Measurements from ENCODE around the gene MPHOSPH9. TPM values are rescaled to one million over a fixed set of nuclear protein-coding genes. Genes with fewer than 3 reads are reported as not detected.

Gene MPHOSPH9
- total RNA-seq, 1 donor: 93.6 TPM

DNA sequence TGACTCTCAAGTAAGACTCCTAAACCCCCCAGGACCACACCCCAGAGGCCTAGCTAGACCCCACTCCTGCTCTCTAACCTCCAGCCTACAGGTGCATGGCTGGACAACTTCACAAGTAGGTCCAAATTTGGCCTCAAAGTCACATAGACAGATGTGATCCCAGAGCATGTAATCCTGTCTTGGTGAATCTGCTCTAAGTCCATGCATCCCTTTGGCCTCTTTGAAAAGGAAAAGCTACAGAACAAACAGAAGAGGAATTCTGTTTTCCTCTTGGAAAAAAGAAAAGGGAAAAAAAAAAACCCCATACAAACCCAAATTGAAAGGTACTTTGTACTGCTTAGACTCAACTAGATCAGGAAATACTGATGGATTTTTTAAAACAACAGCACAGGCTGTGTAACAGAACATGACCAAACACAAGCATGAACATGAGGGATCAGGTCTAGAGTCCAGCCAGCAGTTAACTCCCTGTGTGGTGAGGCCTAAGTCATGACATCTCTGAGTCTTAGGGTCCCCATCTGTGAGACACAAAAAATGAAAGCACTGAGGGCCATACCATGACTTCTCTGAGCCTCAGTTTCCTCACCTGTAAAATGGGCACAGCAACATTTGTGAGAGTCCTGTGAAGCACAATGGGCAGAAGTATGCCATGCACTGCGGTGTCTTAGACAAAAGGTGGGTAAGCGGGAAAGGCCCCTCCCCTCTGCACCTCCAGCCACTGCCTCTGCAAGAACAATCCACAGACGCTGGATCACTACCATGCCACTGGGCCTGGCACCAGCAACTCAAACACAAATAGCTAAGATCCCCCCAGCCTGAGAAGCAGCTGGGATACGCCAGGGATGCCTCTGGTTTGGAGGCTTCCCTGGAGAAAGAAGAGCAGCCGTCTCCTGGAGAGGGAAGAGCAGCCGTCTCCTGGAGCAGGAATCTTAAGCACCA is 92.0 kb downstream of the MPHOSPH9 start:
- Histone ChIP-seq H3K4me3 (ENCODE audit: low read length) (no peak overlapping the region), H3K9me3 (ENCODE audit: low read depth, low read length) (no peaks in the 10 kb centered on the region), H3K4me1 (ENCODE audit: insufficient read depth, low read length) (peaks cover 20% of the 10 kb centered on the region), H3K27me3 (ENCODE audit: insufficient read depth, low read length) (no peaks in the 10 kb centered on the region)

DNA sequence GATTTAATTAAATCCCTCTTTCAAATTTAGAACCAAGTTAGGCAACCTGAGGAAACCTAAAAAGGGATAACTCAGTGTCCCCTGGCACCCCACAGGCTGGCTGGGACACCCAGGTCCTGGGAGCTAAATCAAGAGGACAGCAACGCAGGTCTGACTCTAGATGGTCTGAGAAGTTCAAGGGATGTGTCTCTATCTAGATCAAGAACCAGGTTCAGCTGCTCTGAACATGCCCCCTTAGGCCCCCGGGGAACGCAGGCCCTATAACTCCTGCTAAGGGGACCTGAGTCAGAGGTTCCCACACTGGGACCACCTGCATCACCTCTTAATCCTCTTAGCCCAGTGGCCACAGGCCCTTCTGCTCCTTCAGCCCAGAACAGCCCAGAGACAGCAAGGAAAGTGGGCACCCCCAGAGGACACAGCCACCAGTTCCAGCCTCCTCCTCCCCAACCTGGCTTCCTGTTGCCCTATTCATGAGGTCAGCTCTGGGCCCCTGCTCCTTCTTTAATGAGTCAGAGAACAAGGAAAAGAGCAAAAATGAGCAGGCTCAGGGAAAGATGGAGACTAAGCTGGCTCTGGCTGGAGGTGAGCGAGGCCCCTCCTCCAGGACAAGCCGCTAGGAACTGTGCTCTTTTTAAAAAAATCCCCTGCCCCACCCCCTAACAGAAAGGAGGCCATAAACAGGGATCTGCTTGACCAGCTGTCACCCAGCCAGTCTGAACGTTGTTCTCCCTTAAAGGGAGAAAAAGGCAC is 92.8 kb downstream of the MPHOSPH9 start:
- Histone ChIP-seq H3K4me1 (ENCODE audit: insufficient read depth, low read length) (peaks cover 20% of the 10 kb centered on the region), H3K9me3 (ENCODE audit: low read depth, low read length) (no peaks in the 10 kb centered on the region), H3K27me3 (ENCODE audit: insufficient read depth, low read length) (no peaks in the 10 kb centered on the region), H3K4me3 (ENCODE audit: low read length) (no peak overlapping the region)

DNA sequence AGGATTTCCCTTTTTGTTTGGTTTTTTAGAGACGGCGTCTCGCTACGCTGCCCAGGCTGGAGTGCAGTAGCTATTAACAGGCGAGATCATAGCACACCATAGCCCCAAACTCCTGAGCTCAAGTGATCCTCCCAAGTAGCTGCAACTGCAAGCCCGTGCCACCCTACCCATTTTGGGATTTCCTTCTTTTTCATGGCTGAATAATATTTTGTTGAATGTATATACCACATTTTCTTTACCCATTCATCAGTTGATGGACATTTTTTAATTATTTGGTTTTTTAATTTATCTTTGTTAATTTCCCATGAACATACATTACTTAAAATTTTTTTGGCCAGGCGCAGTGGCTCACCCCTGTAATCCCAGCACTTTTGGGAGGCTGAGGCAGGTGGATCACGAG is 97.3 kb downstream of the MPHOSPH9 start:
- H3K27me3 ChIP-seq (ENCODE audit: insufficient read depth, low read length): no peaks in the 10 kb centered on the region
- H3K9me3 ChIP-seq (ENCODE audit: low read depth, low read length): no peaks in the 10 kb centered on the region
- H3K4me3 ChIP-seq (ENCODE audit: low read length): no peak overlapping the region
- H3K4me1 ChIP-seq (ENCODE audit: insufficient read depth, low read length): peaks cover 24% of the 10 kb centered on the region

DNA sequence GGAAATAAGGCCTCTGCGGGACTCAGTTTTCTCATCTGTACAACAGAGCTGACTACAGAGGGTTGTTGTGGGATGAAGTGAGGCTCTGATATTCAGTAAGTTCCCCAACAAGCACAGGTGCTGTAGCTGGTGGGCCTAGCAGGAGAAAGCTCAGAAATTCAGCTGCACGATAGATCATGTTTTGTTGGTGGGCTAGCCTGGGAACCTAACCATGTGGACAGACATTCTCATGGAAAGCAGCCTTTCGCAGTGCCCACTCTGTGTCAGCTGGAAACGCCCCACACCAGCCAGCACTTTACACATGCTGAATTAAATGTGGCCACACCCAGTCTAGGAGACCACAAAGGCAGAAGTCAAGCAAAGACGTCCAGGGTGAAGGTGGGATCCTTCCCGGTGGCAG is 98.1 kb downstream of the MPHOSPH9 start:
- Histone ChIP-seq H3K27me3 (ENCODE audit: insufficient read depth, low read length) (no peaks in the 10 kb centered on the region), H3K4me1 (ENCODE audit: insufficient read depth, low read length) (peaks cover 17% of the 10 kb centered on the region), H3K4me3 (ENCODE audit: low read length) (no peak overlapping the region), H3K9me3 (ENCODE audit: low read depth, low read length) (no peaks in the 10 kb centered on the region)

DNA sequence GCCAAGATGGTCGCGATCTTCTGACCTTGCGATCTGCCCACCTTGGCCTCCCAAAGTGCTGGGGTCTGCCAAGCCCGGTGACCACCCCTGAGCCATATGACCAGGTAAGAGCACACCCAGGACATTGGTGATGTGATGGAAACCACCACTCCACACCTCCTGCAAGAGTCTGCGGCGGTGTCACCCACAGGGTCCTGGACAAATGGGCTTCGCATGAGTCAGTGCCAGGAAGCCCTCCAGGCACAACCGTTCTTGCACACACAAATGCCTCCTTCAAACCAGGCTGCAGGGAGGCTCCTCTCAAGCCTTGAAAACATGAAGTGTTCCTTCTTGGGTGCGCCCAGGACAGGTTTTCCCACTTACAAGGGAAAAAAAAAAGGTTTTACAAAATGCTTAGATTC is 98.7 kb downstream of the MPHOSPH9 start:
- Histone ChIP-seq H3K27me3 (ENCODE audit: insufficient read depth, low read length) (no peaks in the 10 kb centered on the region), H3K4me1 (ENCODE audit: insufficient read depth, low read length) (peaks cover 17% of the 10 kb centered on the region), H3K9me3 (ENCODE audit: low read depth, low read length) (no peaks in the 10 kb centered on the region), H3K4me3 (ENCODE audit: low read length) (no peak overlapping the region)

DNA sequence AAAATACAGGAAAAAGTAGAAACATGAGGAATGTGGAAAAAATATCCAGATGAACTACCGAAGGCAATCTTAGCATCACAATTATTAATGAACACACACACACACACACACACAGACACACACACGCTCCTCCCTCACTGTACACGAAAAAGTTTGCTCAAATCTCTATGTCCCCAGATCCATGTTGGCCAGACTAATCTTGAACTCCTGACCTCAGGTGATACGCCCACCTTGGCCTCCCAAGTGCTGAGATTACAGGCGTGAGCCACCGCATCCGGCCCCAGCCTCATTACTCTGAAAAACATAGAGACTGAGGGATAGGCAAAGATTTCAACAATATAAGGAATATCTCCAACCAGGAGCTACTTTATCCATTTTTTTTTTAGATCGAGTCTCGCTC is 99.2 kb downstream of the MPHOSPH9 start:
- peaks cover 17% of the 10 kb centered on the region for H3K4me1 ChIP-seq (ENCODE audit: insufficient read depth, low read length)
- no peak overlapping the region for H3K4me3 ChIP-seq (ENCODE audit: low read length)
- no peaks in the 10 kb centered on the region for H3K9me3 ChIP-seq (ENCODE audit: low read depth, low read length)
- no peaks in the 10 kb centered on the region for H3K27me3 ChIP-seq (ENCODE audit: insufficient read depth, low read length)

DNA sequence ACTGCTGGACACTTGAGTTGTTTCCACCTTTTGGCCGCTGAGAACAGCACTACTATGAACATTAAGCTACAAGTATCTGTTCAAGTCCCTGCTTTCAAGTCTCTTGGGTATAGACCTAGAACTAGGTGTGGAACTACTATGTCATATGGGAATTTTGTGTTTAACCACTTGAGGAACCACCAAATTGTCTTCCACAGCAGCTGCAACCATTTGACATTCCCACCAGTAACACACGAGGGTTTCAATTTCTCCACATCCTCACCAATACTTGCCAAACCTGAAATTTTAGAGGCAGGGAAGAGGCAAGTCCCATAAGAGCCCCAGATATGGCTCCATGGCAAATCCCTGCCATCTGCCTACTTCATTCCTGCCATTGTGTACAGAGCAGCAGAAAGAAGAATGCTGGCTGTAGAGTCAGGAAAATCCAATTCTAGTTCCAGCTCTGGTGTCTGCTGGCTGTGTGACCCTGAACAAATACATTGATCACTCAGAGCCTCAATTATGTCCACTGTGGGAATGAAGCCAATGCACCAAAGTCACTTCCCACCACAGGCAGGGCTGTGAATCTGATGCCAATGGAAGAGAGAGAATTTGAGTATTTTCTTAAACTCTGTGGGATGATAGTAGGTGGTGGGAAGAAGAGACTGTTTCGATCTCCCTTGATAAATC is 99.9 kb downstream of the MPHOSPH9 start:
- Histone ChIP-seq H3K9me3 (ENCODE audit: low read depth, low read length) (no peaks in the 10 kb centered on the region), H3K4me3 (ENCODE audit: low read length) (no peak overlapping the region), H3K4me1 (ENCODE audit: insufficient read depth, low read length) (peaks cover 17% of the 10 kb centered on the region), H3K27me3 (ENCODE audit: insufficient read depth, low read length) (no peaks in the 10 kb centered on the region)

DNA sequence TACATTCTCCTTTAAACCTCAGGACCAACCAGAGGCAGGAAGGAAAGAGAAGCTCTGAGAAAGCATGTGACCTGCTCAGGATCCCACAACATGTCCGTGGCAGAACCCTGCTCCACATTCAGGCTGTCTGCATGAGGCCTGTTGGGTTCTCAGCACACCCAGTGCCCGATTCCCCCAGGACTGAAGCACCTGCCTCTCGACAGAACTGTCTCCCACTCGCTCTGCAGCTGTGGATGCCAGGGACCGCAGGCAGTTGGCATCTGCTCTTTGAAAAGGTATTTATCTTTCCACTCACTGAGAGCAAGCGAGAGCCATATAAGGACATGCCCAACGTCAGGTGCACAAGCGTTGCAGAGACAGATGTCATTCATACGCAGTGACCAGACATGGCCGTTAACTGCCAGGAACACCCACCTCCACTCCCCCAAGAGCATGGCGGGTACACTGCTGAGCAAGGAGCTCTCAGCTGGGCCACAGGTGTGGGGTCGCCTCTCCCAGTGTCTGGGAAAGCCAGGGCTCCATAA is 101.0 kb downstream of the MPHOSPH9 start:
- Histone ChIP-seq H3K27me3 (ENCODE audit: insufficient read depth, low read length) (no peaks in the 10 kb centered on the region), H3K4me1 (ENCODE audit: insufficient read depth, low read length) (peaks cover 19% of the 10 kb centered on the region), H3K9me3 (ENCODE audit: low read depth, low read length) (no peaks in the 10 kb centered on the region), H3K4me3 (ENCODE audit: low read length) (no peak overlapping the region)

DNA sequence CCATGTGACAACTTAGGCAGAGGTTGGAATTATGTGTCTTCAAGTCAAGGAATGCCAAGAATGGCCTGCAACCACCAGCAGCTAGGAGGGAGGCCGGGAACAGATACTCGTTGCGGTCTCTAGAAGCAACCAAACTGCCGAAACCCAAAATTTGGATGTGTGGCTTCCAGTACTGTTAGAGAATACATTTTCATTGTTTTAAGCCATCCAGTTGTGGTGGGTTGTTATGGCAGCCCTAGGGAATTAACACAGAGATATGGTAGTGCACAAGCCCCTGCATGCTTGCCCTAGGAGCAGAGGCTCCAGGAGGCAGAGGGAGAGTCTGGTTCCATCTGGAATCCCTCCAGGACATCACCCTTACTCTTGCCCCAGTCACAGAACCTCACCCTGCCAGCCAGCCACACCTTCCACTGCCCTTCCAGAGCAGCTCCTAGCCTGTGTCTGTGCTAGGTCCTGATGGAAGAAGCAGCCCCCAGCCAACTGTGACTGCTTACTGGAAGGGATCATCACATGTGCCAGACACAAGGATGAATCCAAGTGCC is 101.6 kb downstream of the MPHOSPH9 start:
- Histone ChIP-seq H3K27me3 (ENCODE audit: insufficient read depth, low read length) (no peaks in the 10 kb centered on the region), H3K9me3 (ENCODE audit: low read depth, low read length) (no peaks in the 10 kb centered on the region), H3K4me3 (ENCODE audit: low read length) (no peak overlapping the region), H3K4me1 (ENCODE audit: insufficient read depth, low read length) (peaks cover 24% of the 10 kb centered on the region)

DNA sequence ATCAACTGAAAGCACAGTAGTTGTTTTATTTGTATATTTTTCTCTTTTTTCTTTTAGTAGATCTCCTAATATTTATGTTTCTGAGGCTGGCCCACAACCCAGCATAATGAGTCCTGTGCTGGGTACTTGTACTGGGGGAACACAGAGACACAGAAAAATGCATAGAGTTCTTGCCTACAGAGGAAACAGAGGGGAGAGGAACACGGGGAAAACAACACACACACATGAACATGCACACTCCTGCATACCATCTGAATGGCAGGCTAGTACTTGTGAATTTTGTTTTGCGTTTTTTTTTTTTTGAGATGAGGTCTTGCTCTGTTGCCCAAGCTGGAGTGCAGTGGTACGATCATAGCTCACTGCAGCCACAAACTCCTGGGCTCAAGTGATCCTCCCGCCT is 103.3 kb downstream of the MPHOSPH9 start:
- no peaks in the 10 kb centered on the region for H3K9me3 ChIP-seq (ENCODE audit: low read depth, low read length)
- H3K27me3 ChIP-seq (ENCODE audit: insufficient read depth, low read length): no peaks in the 10 kb centered on the region
- peaks cover 22% of the 10 kb centered on the region for H3K4me1 ChIP-seq (ENCODE audit: insufficient read depth, low read length)
- H3K4me3 ChIP-seq (ENCODE audit: low read length): no peak overlapping the region

DNA sequence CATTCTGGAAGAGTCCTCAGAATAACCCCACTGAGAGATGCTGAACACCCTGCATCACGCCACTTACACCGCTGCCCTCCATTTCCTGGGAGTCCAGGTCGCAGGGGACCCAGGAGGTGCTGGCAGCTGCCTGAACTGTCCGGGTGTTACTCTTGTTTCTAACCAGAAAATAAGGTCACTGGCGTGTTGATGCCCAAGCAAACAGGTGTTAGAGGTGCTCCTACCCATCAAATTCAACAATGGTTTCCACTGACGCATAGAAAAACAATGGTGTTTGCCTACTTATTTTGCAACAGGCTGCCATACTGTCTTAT is 105.8 kb downstream of the MPHOSPH9 start:
- H3K27me3 ChIP-seq (ENCODE audit: insufficient read depth, low read length): no peaks in the 10 kb centered on the region
- no peak overlapping the region for H3K4me3 ChIP-seq (ENCODE audit: low read length)
- peaks cover 31% of the 10 kb centered on the region for H3K4me1 ChIP-seq (ENCODE audit: insufficient read depth, low read length)
- H3K9me3 ChIP-seq (ENCODE audit: low read depth, low read length): no peaks in the 10 kb centered on the region

DNA sequence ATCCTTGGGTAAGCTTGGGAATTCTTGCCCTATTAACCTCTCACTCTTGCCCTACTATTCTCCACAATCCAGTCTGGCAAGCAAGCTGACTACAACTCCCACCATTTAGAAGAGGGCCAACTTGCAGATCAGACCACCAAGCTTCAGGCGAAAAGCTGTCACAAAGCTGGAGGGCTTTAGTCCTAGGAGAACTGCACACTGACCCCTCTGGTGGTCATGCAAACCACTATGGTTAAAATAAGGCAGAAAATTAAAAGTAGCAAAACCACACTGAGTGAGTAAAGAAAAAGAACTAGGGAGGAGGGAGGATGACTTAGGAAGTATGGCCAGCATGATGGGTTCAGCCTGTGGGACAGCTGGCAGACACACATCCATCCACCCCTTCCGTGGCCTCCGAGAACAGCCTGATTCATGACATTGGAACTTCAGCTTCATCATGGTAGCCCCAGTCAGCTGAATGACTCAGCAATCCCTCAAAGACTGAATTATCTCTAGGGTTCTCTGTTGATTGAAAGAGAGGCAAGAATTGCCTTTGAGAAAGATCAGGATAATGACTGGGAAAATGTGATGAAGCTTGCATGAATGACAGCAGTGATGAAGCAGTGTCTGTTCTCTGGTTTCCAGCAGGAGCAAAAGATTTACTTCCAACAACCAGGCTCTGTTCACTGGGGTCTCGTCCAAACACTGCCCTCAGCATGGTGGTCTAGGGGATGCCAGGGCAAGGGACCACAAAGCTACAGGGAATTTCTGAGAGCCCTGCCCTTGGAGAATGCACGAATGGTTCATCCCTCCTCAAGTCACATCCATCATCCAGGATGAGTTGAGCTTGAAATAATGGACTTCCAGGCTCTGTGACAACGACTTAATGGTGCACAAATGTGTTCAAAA is 106.4 kb downstream of the MPHOSPH9 start:
- no peak overlapping the region for H3K4me3 ChIP-seq (ENCODE audit: low read length)
- H3K4me1 ChIP-seq (ENCODE audit: insufficient read depth, low read length): peaks cover 29% of the 10 kb centered on the region
- no peaks in the 10 kb centered on the region for H3K9me3 ChIP-seq (ENCODE audit: low read depth, low read length)
- no peaks in the 10 kb centered on the region for H3K27me3 ChIP-seq (ENCODE audit: insufficient read depth, low read length)

DNA sequence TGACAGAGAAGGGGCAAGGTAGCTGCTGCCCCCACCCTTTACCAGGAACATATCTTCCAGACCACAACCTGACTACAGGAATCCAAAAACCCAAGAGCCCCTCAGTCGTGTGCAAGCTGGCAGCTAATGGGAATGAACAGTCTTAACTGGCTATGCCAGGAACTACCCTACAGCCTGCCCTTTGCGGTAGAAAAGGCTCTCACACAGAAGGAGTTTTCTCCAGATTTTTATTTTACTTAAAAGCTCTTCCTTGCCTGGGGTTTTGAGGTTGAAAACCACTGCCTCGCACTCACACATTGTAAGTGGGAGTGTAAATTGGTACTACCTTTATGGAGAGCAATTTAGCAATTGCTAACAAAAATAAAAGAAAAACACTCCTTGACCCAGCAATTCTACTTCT is 110.3 kb downstream of the MPHOSPH9 start:
- Histone ChIP-seq H3K4me3 (ENCODE audit: low read length) (no peak overlapping the region), H3K27me3 (ENCODE audit: insufficient read depth, low read length) (no peaks in the 10 kb centered on the region), H3K9me3 (ENCODE audit: low read depth, low read length) (no peaks in the 10 kb centered on the region), H3K4me1 (ENCODE audit: insufficient read depth, low read length) (peaks cover 42% of the 10 kb centered on the region)

DNA sequence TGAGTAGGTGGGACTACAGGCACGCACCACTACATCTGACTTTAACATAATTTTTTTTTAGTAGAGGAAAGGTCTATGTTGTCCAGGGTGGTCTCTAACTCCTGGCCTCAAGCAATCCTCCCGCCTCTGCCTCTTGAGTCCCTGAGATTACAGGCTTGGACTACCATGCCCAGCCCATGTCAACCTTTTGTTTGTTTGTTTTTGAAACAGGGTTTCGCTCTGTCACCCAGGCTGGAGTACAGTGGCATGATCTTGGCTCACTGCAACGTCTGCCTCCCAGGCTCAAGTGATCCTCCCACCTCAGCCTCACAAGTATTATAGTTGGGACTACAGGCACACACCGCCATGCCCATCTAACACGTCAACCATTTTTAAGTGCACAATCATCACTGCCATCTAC is 111.3 kb downstream of the MPHOSPH9 start:
- H3K9me3 ChIP-seq (ENCODE audit: low read depth, low read length): no peaks in the 10 kb centered on the region
- no peak overlapping the region for H3K4me3 ChIP-seq (ENCODE audit: low read length)
- peaks cover 37% of the 10 kb centered on the region for H3K4me1 ChIP-seq (ENCODE audit: insufficient read depth, low read length)
- H3K27me3 ChIP-seq (ENCODE audit: insufficient read depth, low read length): no peaks in the 10 kb centered on the region
